ENCODE measurements around the gene GNPTG. TPM values are rescaled to one million over a fixed set of nuclear protein-coding genes. Genes with fewer than 3 reads are reported as not detected.
A peak's percentile ranks its signal among the peaks of the same experiment; 100 is the strongest.

Gene GNPTG
- total and polyA plus RNA-seq, 9 of the 15 experiments (the other 6 are each of a cell fraction or from before 2014, with no cell fraction given): 0.69 to 33.3 (median 13.6) TPM

DNA sequence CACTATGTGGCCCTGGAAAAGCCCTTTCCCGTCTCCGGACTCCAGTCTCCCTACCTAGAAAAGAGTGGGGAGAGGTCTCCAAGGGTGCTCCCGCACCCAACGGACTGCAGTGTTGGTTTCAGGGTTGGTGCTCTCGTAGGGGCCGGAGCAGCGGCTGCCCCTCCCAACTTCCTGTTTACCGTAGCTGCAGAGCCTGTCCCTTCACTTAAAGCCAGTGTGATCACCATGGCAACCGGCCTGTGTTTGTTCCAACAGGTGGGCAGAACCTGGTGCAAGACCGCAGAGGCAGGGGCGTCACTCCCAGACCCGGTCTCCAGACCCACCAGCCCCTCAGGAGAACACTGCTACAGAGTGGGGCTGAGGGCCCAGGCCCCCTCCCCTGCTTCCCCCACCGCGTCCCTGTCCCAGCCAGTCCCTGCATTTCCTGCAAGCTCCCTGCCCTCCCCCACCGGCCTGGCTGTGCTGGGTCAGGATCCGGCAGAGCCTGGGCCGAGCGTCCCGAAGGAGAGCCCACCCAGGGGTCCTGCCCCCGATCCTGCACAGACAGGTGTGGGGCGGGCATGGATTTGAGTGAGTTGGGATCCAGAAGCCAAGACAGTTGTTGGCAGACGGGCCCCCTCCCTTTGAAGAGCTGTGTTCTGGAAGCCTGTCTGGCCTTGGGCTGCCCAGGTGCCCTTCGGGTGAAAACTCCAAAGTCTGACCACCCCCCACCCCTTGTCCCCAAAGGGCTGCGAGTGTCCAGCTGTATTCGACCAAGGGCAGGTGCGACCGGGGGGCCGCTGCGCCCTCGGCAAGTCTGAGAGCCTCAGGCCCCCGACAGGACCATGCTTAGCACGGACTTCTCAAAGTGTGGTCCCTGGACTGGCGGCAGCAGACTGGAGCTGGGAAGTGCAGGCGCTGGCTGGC lies 19.8 kb upstream of the GNPTG start (continued):
- TF ChIP-seq, protein P1, sequence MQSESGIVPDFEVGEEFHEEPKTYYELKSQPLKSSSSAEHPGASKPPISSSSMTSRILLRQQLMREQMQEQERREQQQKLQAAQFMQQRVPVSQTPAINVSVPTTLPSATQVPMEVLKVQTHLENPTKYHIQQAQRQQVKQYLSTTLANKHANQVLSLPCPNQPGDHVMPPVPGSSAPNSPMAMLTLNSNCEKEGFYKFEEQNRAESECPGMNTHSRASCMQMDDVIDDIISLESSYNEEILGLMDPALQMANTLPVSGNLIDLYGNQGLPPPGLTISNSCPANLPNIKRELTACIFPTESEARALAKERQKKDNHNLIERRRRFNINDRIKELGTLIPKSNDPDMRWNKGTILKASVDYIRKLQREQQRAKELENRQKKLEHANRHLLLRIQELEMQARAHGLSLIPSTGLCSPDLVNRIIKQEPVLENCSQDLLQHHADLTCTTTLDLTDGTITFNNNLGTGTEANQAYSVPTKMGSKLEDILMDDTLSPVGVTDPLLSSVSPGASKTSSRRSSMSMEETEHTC (IDR thresholded peaks at IDR 0.05): no peak
- TF ChIP-seq ZBTB7A (IDR thresholded peaks at IDR 0.05; ENCODE audit: borderline replicate concordance, control insufficient read depth, low read depth, low read length) (peak; percentile 94), EP300 (IDR thresholded peaks at IDR 0.05; ENCODE audit: low read length) (peak; percentile 41), ATF7 (IDR thresholded peaks at IDR 0.05) (peak; percentile 33; the same call in 1 of the 2 replicates), ZNF717 (CRISPR knock-in tag; IDR thresholded peaks at IDR 0.05) (no peak), FOXK1 (CRISPR knock-in tag; IDR thresholded peaks at IDR 0.05; ENCODE audit: borderline replicate concordance) (0 out of 2 replicates have a peak, but pooled peaks have one; percentile 30), SMARCB1 (IDR thresholded peaks at IDR 0.05; ENCODE audit: insufficient read length, low read depth) (no peak), BRF1 (IDR thresholded peaks at IDR 0.05; ENCODE audit: borderline replicate concordance, extremely low read depth, insufficient read length) (no peak), ETV5 (CRISPR knock-in tag; IDR thresholded peaks at IDR 0.05; ENCODE audit: low read depth) (no peak; the same call in 1 of the 2 replicates), MTA3 (IDR thresholded peaks at IDR 0.05; ENCODE audit: borderline replicate concordance) (peak; percentile 53; the same call in 1 of the 2 replicates), RHOXF2B (CRISPR knock-in tag; conservative IDR thresholded peaks at IDR 0.05) (no peak), HMG20A (CRISPR knock-in tag; conservative IDR thresholded peaks at IDR 0.05) (no peak), SREBF2 (CRISPR knock-in tag; IDR thresholded peaks at IDR 0.05) (no peak), POLR3G (IDR thresholded peaks at IDR 0.05; ENCODE audit: extremely low read depth, insufficient read length, insufficient replicate concordance) (no peak), RUNX1 (IDR thresholded peaks at IDR 0.05; ENCODE audit: low read depth) (no peak), ZNF3 (CRISPR knock-in tag; IDR thresholded peaks at IDR 0.05) (no peak)
- TF ChIP-seq, protein P2, sequence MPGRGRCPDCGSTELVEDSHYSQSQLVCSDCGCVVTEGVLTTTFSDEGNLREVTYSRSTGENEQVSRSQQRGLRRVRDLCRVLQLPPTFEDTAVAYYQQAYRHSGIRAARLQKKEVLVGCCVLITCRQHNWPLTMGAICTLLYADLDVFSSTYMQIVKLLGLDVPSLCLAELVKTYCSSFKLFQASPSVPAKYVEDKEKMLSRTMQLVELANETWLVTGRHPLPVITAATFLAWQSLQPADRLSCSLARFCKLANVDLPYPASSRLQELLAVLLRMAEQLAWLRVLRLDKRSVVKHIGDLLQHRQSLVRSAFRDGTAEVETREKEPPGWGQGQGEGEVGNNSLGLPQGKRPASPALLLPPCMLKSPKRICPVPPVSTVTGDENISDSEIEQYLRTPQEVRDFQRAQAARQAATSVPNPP (IDR thresholded peaks at IDR 0.05; ENCODE audit: borderline replicate concordance, insufficient read depth, insufficient read length): no peak
- TF ChIP-seq, protein P3, sequence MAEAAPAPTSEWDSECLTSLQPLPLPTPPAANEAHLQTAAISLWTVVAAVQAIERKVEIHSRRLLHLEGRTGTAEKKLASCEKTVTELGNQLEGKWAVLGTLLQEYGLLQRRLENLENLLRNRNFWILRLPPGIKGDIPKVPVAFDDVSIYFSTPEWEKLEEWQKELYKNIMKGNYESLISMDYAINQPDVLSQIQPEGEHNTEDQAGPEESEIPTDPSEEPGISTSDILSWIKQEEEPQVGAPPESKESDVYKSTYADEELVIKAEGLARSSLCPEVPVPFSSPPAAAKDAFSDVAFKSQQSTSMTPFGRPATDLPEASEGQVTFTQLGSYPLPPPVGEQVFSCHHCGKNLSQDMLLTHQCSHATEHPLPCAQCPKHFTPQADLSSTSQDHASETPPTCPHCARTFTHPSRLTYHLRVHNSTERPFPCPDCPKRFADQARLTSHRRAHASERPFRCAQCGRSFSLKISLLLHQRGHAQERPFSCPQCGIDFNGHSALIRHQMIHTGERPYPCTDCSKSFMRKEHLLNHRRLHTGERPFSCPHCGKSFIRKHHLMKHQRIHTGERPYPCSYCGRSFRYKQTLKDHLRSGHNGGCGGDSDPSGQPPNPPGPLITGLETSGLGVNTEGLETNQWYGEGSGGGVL (CRISPR knock-in tag; IDR thresholded peaks at IDR 0.05): no peak
- TF ChIP-seq, protein P4, sequence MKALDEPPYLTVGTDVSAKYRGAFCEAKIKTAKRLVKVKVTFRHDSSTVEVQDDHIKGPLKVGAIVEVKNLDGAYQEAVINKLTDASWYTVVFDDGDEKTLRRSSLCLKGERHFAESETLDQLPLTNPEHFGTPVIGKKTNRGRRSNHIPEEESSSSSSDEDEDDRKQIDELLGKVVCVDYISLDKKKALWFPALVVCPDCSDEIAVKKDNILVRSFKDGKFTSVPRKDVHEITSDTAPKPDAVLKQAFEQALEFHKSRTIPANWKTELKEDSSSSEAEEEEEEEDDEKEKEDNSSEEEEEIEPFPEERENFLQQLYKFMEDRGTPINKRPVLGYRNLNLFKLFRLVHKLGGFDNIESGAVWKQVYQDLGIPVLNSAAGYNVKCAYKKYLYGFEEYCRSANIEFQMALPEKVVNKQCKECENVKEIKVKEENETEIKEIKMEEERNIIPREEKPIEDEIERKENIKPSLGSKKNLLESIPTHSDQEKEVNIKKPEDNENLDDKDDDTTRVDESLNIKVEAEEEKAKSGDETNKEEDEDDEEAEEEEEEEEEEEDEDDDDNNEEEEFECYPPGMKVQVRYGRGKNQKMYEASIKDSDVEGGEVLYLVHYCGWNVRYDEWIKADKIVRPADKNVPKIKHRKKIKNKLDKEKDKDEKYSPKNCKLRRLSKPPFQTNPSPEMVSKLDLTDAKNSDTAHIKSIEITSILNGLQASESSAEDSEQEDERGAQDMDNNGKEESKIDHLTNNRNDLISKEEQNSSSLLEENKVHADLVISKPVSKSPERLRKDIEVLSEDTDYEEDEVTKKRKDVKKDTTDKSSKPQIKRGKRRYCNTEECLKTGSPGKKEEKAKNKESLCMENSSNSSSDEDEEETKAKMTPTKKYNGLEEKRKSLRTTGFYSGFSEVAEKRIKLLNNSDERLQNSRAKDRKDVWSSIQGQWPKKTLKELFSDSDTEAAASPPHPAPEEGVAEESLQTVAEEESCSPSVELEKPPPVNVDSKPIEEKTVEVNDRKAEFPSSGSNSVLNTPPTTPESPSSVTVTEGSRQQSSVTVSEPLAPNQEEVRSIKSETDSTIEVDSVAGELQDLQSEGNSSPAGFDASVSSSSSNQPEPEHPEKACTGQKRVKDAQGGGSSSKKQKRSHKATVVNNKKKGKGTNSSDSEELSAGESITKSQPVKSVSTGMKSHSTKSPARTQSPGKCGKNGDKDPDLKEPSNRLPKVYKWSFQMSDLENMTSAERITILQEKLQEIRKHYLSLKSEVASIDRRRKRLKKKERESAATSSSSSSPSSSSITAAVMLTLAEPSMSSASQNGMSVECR (CRISPR knock-in tag; IDR thresholded peaks at IDR 0.05): peak; percentile 25
